K562 (cell line): Measurements from ENCODE around the gene ZER1. TPM values are rescaled to one million over a fixed set of nuclear protein-coding genes. Genes with fewer than 3 reads are reported as not detected.
A peak's percentile ranks its signal among the peaks of the same experiment; 100 is the strongest.

Experiments
- BRF1 ChIP-seq: IDR thresholded peaks from 3 replicates; pipeline ENCODE4 v1.6.1; 2011; ENCODE audit warnings: borderline replicate concordance, mild to moderate bottlenecking; ENCODE audit not compliant: insufficient read length; ENCODE audit errors: extremely low read depth
- CLOCK ChIP-seq: fragments of 250-450 bp; sonication (Bioruptor Pico); IDR thresholded peaks from 2 replicates; pipeline ENCODE4 v1.4.0; 2020; ENCODE audit warnings: mild to moderate bottlenecking, moderate library complexity, borderline replicate concordance
- ERF ChIP-seq: fragments of 450-650 bp; formaldehyde crosslinking; IDR thresholded peaks from 2 replicates; pipeline ENCODE4 v1.4.0; 2020; ENCODE audit warnings: mild to moderate bottlenecking, mixed read lengths
- HDAC8 ChIP-seq: fragments of 450-650 bp; IDR thresholded peaks from 2 replicates; pipeline ENCODE4 v1.6.1; 2016; ENCODE audit warnings: mild to moderate bottlenecking, missing genetic modification characterization, moderate library complexity, missing compliant biosample characterization
- HIVEP1 ChIP-seq: fragments of 250-450 bp; sonication (Bioruptor Pico); IDR thresholded peaks from 2 replicates; pipeline ENCODE4 v1.4.0; 2020; ENCODE audit warnings: mild to moderate bottlenecking
- HMG20A ChIP-seq: fragments of 450-650 bp; formaldehyde crosslinking; conservative IDR thresholded peaks from 2 replicates; pipeline ENCODE4 v1.4.0; 2020; ENCODE audit warnings: mild to moderate bottlenecking, mixed read lengths
- MCM7 ChIP-seq, 2 experiments: fragments of 450-650 bp; IDR thresholded peaks; 2 replicates each; pipeline ENCODE4 v1.6.1; 2016 to 2018
- POLR2AphosphoS2 ChIP-seq: IDR thresholded peaks from 2 replicates; pipeline ENCODE4 v1.6.1; 2012; ENCODE audit warnings: low read length, improper control_type of control experiment
- PRPF4 ChIP-seq: fragments of 200-400 bp; formaldehyde crosslinking; IDR thresholded peaks from one replicate; pipeline ENCODE4 v1.6.1; 2017; ENCODE audit warnings: low read length, low read depth, mild to moderate bottlenecking; ENCODE audit not compliant: insufficient read depth, poor library complexity, severe bottlenecking
- SMARCA4 ChIP-seq: fragments of 450-650 bp; IDR thresholded peaks from 2 replicates; pipeline ENCODE4 v1.6.1; 2016
- polyA plus RNA-seq, 8 experiments: library from polyadenylated mRNA; depleted of rRNA in 4 of 8; stranded (reverse) in 5 of 8; unstranded in 3 of 8; fragments of >200 nt; fragmentation: Nextera tagmentation in 2 of 8; fragmentation: Illumina TruSeq in 1 of 8; extraction: Ambion mirVana in 2 of 8; extraction: Trizol in 1 of 8; gene quantifications; 2 replicates each; pipeline versions ENCODE4 v1.2.1 to v1.2.3, GENCODE V29; 2011 to 2014; ENCODE audit warnings: inconsistent platforms in 1 of 8, missing spikeins in 1 of 8
- total RNA-seq, 7 experiments: library from RNA; depleted of rRNA in 6 of 7; stranded (reverse); fragments of >200 nt in 6 of 7; fragmentation: Illumina TruSeq in 2 of 7; extraction: Trizol in 2 of 7; gene quantifications; 2 replicates each; pipeline versions ENCODE4 v1.2.1 to v1.2.3, GENCODE V29; 2011 to 2021; ENCODE audit warnings: low replicate concordance in 1 of 7
- TF ChIP-seq, protein P1 (sequence below): sonication (generic); formaldehyde crosslinking; IDR thresholded peaks from 2 replicates; pipeline ENCODE4 v1.8.0; 2022; ENCODE audit warnings: mild to moderate bottlenecking, missing genetic modification reagents
- TF ChIP-seq, protein P2 (sequence below): fragments of 450-650 bp; IDR thresholded peaks from 2 replicates; pipeline ENCODE4 v1.6.1; 2016; ENCODE audit warnings: low read depth
- TF ChIP-seq, protein P3 (sequence below): sonication (generic); formaldehyde crosslinking; IDR thresholded peaks from 2 replicates; pipeline ENCODE4 v1.8.0; 2022; ENCODE audit warnings: missing genetic modification reagents, mild to moderate bottlenecking, moderate library complexity, borderline replicate concordance

The ZER1 gene
- total and polyA plus RNA-seq, 9 of the 15 experiments (the other 6 are each of a cell fraction or from before 2014, with no cell fraction given) = 0.07 to 10.7 (median 6.2) TPM

- TF ChIP-seq CLOCK (CRISPR knock-in tag) = peak; percentile 87; the same call in 1 of the 2 replicates
- no peak for TF ChIP-seq HMG20A
- TF ChIP-seq MCM7 (IDR thresholded peaks at IDR 0.05) = no peak
- TF ChIP-seq HIVEP1 (CRISPR knock-in tag) = peak; percentile 95
- TF ChIP-seq, protein P1, sequence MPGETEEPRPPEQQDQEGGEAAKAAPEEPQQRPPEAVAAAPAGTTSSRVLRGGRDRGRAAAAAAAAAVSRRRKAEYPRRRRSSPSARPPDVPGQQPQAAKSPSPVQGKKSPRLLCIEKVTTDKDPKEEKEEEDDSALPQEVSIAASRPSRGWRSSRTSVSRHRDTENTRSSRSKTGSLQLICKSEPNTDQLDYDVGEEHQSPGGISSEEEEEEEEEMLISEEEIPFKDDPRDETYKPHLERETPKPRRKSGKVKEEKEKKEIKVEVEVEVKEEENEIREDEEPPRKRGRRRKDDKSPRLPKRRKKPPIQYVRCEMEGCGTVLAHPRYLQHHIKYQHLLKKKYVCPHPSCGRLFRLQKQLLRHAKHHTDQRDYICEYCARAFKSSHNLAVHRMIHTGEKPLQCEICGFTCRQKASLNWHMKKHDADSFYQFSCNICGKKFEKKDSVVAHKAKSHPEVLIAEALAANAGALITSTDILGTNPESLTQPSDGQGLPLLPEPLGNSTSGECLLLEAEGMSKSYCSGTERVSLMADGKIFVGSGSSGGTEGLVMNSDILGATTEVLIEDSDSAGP = no peak
- TF ChIP-seq, protein P2, sequence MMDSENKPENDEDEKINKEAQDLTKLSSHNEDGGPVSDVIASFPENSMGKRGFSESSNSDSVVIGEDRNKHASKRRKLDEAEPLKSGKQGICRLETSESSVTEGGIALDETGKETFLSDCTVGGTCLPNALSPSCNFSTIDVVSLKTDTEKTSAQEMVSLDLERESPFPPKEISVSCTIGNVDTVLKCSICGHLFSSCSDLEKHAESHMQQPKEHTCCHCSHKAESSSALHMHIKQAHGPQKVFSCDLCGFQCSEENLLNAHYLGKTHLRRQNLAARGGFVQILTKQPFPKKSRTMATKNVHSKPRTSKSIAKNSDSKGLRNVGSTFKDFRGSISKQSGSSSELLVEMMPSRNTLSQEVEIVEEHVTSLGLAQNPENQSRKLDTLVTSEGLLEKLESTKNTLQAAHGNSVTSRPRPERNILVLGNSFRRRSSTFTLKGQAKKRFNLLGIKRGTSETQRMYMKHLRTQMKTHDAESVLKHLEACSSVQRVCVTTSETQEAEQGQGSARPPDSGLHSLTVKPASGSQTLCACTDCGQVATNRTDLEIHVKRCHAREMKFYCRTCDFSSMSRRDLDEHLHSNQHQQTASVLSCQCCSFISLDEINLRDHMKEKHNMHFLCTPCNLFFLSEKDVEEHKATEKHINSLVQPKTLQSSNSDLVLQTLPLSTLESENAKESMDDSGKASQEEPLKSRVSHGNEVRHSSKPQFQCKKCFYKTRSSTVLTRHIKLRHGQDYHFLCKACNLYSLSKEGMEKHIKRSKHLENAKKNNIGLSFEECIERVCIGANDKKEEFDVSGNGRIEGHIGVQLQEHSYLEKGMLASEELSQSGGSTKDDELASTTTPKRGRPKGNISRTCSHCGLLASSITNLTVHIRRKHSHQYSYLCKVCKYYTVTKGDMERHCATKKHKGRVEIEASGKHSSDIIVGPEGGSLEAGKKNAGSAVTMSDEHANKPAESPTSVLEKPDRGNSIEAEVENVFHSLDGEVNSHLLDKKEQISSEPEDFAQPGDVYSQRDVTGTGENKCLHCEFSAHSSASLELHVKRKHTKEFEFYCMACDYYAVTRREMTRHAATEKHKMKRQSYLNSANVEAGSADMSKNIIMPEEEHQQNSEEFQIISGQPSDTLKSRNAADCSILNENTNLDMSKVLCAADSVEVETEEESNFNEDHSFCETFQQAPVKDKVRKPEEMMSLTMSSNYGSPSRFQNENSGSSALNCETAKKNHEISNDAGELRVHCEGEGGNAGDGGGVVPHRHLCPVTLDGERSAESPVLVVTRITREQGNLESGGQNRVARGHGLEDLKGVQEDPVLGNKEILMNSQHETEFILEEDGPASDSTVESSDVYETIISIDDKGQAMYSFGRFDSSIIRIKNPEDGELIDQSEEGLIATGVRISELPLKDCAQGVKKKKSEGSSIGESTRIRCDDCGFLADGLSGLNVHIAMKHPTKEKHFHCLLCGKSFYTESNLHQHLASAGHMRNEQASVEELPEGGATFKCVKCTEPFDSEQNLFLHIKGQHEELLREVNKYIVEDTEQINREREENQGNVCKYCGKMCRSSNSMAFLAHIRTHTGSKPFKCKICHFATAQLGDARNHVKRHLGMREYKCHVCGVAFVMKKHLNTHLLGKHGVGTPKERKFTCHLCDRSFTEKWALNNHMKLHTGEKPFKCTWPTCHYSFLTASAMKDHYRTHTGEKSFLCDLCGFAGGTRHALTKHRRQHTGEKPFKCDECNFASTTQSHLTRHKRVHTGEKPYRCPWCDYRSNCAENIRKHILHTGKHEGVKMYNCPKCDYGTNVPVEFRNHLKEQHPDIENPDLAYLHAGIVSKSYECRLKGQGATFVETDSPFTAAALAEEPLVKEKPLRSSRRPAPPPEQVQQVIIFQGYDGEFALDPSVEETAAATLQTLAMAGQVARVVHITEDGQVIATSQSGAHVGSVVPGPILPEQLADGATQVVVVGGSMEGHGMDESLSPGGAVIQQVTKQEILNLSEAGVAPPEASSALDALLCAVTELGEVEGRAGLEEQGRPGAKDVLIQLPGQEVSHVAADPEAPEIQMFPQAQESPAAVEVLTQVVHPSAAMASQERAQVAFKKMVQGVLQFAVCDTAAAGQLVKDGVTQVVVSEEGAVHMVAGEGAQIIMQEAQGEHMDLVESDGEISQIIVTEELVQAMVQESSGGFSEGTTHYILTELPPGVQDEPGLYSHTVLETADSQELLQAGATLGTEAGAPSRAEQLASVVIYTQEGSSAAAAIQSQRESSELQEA = no peak
- TF ChIP-seq HDAC8 = peak; percentile 91
- no peak for TF ChIP-seq PRPF4
- no peak for TF ChIP-seq BRF1
- peak; percentile 92; the same call in 1 of the 2 replicates for TF ChIP-seq ERF (CRISPR knock-in tag)
- no peak for TF ChIP-seq POLR2AphosphoS2
- TF ChIP-seq, protein P3, sequence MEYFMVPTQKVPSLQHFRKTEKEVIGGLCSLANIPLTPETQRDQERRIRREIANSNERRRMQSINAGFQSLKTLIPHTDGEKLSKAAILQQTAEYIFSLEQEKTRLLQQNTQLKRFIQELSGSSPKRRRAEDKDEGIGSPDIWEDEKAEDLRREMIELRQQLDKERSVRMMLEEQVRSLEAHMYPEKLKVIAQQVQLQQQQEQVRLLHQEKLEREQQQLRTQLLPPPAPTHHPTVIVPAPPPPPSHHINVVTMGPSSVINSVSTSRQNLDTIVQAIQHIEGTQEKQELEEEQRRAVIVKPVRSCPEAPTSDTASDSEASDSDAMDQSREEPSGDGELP (CRISPR knock-in tag) = peak; percentile 67; the same call in 1 of the 2 replicates
- TF ChIP-seq SMARCA4 = peak; percentile 66
Observed at GRCh38 chr9:128688501-128689292, 83.0 kb downstream of the ZER1 start, which contains the start of gene SET (continued).
